NCI-H748 treated with DMSO at 0.1 percent for 48 hours (cell line): ENCODE results near the gene MCF2.
"Not testable (repeated sequence)": the region's sequence is repeated elsewhere in the genome, so short reads cannot be mapped to it uniquely, and the experiment has no call there.

Source experiments
- DNase-seq: peaks from one replicate; lab custom pipeline; 2025; lab: John Stamatoyannopoulos, UW

Gene MCF2, protein sequence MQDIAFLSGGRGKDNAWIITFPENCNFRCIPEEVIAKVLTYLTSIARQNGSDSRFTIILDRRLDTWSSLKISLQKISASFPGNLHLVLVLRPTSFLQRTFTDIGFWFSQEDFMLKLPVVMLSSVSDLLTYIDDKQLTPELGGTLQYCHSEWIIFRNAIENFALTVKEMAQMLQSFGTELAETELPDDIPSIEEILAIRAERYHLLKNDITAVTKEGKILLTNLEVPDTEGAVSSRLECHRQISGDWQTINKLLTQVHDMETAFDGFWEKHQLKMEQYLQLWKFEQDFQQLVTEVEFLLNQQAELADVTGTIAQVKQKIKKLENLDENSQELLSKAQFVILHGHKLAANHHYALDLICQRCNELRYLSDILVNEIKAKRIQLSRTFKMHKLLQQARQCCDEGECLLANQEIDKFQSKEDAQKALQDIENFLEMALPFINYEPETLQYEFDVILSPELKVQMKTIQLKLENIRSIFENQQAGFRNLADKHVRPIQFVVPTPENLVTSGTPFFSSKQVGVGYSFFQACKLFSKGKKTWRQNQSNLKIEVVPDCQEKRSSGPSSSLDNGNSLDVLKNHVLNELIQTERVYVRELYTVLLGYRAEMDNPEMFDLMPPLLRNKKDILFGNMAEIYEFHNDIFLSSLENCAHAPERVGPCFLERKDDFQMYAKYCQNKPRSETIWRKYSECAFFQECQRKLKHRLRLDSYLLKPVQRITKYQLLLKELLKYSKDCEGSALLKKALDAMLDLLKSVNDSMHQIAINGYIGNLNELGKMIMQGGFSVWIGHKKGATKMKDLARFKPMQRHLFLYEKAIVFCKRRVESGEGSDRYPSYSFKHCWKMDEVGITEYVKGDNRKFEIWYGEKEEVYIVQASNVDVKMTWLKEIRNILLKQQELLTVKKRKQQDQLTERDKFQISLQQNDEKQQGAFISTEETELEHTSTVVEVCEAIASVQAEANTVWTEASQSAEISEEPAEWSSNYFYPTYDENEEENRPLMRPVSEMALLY

DNA sequence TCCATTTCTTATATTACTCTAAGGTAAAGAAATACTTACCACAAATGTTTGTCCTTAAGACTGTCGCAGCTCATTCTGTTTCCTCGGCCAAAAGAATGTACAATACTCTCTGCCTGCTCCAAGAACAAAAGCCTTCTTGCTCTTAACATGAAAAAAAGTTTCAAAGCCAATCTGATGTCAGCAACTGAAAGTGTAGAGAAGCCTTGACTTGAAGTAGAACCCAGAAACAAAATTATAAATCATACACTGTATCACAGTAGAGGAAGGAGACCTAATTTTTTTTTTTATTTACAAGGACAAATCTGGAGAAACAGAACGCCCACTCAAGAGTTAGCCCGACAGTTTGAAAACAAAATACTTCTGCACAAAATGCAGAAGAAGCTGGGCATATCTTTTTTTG is at the start of gene MCF2:
TSS of gene MCF2 (minus strand) at position 101 of the 400 bp plus-strand sequence. CDS start 56,423 bp downstream, outside the sequence.
- no peak for DNase-seq

DNA sequence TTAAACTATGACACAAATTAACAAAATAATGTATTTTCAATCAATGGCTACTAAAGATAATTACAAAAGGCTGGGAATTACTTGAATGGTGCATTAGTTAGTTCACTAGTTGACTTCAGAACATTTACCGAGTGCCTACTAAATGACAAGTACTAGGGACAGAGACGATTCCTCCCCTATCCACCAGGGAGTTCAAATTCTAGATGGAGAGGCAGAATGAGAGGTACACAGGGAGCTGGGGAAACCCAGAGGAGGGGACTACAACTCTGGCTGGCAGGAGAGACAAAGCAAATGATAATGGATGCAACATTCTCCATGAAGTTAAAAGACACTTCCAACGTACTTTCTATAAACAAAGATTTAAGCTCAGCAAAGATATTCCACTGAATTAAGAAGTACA is 43.1 kb upstream of the MCF2 start:
- no peak for DNase-seq

DNA sequence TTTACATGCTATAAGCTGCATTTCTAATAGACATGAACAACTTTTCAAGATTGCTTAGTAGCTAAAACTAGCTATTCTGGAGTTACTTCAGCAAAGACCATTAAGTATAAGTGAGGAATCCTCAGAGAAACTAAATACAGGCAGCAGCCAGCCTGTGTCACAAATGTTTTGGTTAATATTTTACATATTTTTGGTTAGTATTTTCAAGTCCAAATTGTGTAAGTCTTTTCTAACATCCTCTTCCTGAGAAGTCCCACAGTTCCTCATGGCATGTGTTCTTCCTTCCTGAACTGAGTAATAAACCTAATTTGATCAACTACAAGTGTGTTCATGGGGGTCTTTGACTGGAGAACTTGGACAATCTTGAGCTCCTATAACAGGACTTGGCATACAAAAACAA is 42.4 kb upstream of the MCF2 start:
- DNase-seq = no peak

DNA sequence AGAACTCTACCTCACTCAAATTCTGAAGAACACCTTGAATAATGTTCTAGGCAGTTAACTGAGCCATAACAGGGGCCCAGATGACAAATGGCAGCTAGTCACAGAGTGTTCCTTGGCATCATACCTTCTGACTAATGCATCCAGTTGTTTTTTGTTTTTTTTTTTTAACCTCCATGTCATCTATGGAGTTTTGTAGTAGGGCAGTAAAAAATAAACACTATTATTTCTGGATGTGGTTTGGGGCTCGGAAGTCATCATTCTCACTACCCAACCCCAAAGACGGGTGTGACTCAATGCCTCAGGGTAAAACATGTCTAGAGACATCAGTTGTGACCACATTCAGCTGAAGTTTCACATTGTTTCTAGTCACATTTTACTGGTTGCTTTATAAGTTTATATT is 31.2 kb upstream of the MCF2 start:
- no peak for DNase-seq

DNA sequence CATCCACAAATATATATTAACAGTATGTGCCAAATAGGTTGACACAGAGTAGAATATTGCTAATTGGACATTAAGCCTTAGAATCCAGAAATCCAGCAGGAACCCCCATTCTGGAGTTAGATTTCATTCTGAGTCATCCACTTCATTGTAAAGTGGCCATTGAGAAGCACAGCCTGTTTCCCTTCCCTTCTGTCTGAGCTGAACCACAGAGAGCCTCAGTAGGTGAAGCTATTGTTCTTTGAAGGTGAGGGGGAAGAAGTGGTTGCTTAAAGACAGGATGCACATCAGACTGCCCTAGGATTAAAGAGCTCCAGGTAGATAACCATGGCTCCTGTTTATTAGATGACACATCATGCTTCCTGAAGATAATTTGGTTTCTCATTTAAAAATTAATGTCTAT is 30.6 kb upstream of the MCF2 start:
- no peak for DNase-seq

DNA sequence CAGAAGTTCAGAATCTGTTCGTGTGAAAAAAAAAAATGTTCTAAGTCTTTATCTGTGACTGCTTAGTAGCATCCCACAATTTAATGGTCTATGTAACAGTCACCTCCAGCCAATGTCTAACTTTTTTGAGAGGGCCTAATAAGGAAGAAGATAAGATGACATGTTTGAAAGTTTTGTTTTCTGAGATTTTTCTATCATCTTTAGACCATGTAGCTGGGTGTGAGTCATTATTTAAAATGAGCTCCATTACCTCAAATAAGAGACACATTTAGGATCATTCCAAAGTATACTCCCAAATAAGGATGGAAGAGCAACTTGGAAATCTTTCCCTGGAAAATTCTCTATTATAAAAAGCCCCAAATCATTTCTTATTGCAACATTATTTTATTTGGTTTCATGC is 28.2 kb upstream of the MCF2 start:
- no peak for DNase-seq

DNA sequence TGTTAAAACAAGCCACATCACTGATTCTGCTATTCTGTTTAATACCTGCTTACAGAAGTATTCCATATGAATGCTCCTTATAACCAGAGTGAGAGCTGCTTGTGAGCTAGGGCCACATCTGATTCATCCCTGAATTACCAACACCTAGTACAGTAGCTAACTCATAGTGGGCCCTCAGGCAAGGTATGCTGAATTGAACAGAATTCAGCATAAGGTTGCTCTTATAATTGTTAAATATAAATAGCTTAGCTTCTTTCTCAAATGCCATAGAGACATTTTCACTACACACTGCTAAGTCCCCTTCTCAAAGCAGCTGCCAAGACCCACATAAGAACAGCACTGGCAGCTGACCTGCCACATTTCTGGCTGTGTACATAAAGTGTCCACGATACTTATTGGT is 27.0 kb upstream of the MCF2 start:
- DNase-seq = no peak

DNA sequence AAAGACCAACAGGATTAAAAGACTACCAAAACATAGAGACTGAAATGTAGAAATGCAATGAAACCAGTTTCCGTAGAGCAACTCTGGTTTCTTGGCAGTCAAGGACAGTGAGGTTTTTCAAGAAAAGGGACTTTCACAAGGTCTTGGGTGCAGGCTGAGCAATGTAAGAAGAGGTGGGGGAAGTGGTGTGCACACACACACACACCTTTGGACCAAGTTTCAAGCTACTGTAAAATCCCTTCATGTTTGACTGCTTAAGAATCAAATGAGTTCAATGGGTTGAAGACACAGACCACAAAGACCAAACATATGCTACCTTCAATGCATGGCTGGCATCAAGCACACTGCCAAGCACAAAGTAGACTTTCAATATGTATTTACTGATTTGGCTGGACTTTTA is 17.8 kb upstream of the MCF2 start:
- DNase-seq = no peak

DNA sequence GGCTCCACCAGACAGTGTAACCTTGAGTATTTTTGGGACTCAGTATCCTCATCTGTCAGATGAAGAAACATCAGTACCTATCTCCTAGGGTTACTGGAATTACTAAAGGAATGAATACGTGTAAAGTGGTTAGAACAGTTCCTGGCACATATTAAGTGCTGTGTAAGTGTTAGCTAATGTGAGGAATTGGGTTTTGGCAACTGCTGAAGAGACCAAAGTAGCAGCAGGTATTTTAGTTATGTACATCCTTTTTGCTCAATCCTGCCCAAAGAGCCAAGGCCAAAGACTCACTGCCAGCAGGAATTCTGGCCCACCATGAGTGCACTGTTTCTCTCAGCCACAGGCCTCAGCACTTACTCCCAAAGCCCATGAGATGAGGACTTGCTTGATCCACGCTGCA is 16.7 kb upstream of the MCF2 start:
- DNase-seq = no peak

DNA sequence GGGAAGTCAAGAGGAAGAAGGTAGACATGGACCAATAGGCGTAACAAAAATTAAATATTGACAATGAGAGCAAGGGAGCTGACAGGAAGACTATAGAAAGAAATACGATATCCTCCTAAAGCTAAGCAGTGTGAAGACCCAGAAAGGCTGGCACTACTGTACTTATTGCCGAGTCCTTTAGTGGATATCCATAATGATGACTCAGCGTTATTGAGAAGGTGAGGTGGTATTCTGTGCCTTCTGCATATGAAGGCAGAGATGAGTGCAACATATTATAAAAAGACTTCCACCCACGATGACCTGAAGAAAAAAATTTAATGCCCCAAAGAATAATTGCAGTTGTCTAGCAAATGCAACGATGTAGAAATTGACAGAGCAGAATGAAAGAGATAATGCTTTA is 13.0 kb upstream of the MCF2 start:
- DNase-seq = no peak

DNA sequence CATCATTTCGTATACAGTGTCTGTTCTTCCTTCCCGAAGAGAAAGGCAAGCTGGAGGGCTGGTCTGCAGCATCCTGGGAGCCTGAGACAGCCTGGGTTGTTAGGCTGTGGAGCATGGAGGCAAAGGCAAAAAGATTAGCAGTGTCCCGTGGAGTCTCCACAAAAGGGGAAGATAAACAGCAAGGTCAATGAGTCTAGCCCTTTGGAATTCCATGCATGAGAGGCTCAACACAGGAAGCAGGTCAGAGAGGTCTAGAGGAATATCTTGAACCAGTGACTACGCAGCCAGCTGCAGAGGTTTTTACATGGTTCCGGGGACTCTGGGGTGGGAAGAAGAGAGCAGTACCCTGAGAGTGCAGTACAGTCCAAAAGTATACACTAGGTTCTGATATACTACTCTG is 12.2 kb upstream of the MCF2 start:
- DNase-seq = no peak

DNA sequence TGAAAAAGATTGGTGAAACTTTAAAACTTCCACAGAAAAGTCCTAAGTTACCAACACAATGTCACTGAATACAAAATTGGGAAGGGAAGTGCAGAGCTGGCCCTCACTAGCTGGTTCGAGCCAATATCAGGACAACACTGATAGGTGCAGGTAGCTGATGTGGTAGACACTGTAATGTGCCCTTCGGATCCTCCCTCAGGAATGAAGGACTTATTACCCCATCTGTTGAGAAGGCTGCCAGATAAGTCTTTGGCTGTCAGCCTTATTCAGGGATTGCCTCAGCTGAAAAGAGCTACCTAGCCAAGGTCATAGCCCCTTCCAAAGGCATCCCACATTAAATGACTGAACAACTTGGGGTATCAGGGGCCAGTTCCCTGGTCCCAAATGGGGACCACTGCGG is 5.3 kb downstream of the MCF2 start:
- no peak for DNase-seq

DNA sequence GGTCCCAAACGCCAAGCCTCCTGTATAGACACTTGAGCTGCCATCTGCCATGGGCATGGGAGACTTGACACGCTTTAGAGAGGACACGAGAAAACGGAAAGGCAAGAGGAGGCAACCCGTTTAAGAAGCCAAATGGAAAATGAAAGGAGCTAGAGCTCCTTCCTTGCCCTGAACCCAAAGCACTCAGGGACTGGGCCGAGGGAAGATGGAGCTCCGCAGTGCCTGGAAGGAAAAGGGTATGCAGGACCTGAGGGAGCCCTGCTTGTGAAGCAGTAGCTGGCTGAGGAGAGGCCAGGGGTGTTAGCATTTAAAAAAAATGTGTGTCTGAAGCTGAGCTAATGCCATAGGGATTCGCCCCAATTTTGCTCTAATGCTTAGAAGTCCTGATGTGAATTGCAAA is 15.1 kb downstream of the MCF2 start:
- DNase-seq = no peak

DNA sequence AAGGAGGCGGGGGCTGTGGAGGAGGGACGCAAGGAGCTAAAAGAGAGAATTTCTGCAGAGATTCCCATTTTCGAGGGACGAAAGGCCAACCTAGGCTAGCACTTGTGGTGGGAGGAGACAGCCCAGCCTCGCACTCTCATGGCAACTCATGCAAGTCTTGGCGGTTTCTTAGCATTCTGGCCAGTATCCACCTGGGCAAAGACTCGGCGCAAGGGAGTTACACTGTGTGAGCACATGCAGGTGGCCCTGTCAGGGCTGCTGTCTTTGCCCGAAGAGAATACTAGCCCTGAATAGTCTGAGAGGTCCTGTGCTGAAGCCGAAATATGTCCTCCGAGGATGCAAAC is 15.5 kb downstream of the MCF2 start:
- no peak for DNase-seq

DNA sequence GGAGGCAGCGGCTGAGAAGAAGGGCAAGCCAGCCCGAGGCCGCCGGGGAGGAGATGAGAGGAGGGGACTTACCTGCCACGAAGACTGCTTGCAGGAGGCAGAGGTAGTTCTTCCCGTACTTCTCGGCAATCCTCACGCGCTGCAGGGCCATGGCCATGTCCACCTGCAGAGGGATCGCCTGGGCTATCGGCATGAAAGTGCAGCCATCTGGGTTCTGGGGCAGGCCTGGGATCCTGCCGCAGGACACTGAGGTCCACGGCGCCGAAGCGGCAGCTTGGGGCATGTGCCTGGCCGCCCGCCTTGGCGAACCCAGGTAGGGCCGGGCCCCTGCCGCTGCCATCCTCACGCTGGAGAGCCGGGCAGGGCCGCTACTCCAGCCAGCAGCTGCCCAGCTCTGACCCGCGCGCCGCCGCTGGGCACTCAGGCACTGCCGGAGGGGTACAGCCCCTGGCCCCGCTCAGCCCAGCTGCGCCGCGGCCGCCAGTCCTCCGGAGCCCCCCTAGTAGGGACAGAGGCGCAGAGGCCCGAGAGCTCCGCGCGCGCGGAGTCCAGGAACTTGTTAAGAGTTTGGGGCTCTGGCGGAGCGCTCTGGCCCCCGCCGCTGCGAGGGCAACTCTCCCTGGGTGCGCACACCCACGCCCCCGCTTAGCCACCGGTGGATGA is 16.0 kb downstream of the MCF2 start:
- no peak for DNase-seq

DNA sequence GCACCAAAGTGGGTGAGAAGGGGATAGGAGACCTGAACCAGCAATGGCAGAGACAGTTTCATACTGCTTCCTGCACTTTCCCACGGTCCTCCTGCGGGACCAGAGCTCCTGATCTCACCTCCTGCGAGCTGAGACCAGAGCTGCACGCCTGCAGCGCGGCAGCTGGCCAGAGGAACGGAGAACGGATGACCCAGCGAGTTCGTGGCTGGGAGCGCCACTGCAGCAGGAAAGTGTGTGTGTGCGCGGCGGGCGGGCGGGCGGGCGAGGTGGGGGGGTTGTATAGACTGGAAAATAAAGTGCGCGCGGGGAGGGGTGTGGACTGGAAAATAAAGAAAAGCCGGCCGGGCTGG is 16.5 kb downstream of the MCF2 start:
- no peak for DNase-seq

DNA sequence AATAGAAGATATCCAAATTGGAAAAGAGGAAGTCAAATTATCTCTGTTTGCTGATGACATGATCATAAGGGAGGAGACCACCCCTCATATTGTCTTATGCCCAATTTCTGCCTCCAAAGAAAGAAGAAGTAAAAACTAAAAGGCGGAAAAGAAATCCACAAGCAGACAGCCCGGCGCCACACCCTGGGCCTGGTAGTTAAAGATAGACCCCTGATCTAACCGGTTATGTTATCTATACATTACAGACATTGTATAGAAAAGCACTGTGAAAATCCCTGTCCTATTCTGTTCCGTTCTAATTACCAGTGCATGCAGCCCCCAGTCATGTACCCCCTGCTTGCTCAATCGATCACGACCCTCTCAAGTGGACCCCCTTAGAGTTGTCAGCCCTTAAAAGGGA is 22.8 kb downstream of the MCF2 start:
- DNase-seq = not testable (repeated sequence)

DNA sequence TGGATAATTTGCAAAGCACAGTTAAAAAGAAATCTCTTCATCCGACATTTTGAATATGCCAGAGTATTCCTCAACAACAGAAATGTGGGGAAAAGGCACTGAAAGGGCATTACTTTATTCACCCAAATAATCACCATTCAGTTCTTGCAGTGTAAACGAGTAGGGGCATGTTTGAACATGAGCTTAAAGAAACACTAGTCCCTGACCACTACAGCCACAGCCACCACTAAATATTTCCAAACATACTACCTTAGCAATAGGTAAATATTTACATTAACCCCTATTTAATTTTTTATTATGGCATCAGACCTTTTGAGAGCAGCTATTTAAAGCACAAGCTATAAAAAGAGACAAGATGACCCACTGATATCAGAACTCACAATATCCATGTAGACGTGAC is 27.6 kb downstream of the MCF2 start:
- peak; percentile 11 for DNase-seq

DNA sequence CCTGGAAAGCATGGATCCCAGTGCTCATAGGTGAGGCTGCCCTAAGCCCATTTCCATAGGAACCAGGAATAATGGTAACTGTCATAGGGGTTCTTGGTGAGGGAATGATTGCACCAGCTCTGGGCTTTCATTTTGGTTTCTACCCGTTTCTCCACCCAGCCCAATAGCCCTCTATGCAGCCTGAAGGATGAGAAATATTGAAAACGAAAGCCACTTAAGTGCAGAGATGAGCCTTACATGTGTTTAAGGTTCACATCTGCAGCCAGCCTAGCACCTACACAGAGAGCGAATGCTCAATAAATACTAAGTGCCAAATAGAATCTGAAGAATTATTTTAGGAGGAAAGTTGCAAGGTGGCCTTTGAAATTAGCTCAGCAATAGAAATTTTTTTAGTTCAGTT is 60.4 kb downstream of the MCF2 start:
- no peak for DNase-seq

DNA sequence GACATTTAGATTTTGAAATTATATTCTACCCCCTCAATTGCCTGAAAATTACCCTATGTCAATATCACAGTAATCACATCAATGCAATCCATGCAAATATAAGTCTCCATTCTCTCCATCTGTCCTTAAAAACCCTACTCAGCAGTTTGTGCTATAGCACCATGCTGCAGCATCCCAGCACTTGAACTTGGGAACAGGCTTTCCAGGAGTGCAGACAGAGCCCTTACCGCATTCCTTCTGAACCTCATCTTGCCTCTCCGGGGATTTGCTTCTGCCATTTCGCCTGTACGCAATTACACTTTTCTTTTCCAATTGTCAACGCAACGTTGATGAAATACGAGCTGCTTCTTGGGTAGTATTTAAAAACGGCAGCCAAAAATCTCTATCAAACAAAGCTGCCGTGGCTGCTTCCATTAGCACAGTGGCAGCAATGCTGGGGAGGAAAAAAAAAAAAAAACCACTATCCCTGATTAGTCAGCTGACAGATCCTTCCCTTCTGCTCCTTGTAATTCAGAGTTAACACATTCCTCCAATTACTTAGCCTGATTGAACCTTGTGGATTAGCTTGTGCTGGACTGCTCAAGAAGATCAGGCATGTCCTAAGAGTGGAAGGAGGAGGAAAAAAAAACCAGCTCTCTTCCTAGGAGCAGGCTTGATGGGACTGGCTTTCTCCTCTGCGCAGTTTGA is 65.6 kb downstream of the MCF2 start:
- no peak for DNase-seq

DNA sequence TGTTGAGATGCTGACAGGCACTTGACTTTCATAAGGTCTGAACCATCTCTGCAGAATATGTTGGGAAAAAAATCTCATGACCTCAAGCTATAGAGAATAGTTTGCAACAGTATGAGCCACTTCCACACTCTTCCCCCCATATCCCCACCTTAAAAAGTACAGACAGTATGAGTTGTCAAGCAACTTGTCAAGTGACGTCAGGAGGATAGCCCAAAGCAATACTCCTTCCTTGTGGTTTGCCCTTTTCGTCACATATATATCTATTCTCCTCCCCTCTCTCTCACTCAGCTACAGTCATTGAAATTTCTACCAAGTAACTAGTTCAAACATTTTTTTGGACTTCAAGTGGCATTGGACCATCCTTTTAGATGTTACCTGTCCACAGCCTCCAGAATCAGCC is 67.7 kb downstream of the MCF2 start:
- DNase-seq = no peak

DNA sequence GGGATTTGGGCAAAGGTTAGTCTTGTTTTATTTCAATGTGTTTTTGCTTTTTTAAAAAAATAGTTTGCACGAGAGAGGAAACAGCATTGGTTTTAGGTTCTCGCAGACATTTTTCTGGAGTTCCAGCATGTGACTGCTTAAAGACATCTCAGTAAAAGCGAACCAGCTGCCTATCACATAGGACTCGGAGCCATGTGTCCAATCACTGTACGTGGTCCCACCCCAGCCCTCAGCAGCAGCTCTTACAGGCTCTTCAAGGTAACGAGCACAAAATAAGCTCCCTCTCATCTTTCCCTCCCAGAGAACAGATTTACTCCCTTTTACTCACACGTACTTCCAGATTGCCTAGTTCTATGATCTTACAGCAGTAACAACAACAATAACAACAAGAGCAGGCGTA is 68.7 kb downstream of the MCF2 start:
- no peak for DNase-seq
